Smooth muscle cell (in vitro differentiated cells): Measurements from ENCODE around the gene NBL1. TPM values are rescaled to one million over a fixed set of nuclear protein-coding genes. Genes with fewer than 3 reads are reported as not detected.

Experiments used
- DNase-seq: peaks from one replicate; lab custom pipeline; 2025; ENCODE audit not compliant: unreplicated experiment; lab: John Stamatoyannopoulos, UW
- H2AFZ ChIP-seq: fragments of 200-600 bp; sonication (generic); 2 replicates; pipeline ENCODE4 v1.6.0; 2016; ENCODE audit warnings: antibody characterized with exemption, low read depth, mild to moderate bottlenecking
- H3F3A ChIP-seq: fragments of 200-600 bp; sonication (generic); 2 replicates; pipeline ENCODE4 v1.6.0; 2017; ENCODE audit warnings: antibody characterized with exemption, low read depth
- H3K27ac ChIP-seq: fragments of 200-600 bp; sonication (generic); 2 replicates; pipeline ENCODE4 v1.5.1; 2016; ENCODE audit warnings: low read depth, mild to moderate bottlenecking
- H3K27me3 ChIP-seq: fragments of 200-600 bp; sonication (generic); 2 replicates; pipeline ENCODE4 v1.6.1; 2016; ENCODE audit warnings: low read depth, mild to moderate bottlenecking
- H3K36me3 ChIP-seq: fragments of 200-600 bp; sonication (generic); 2 replicates; pipeline ENCODE4 v1.5.1; 2016; ENCODE audit warnings: low read depth
- H3K4me1 ChIP-seq: fragments of 200-600 bp; sonication (generic); 2 replicates; pipeline ENCODE4 v1.5.1; 2016; ENCODE audit warnings: low read depth
- H3K4me2 ChIP-seq: fragments of 200-600 bp; sonication (generic); 2 replicates; pipeline ENCODE4 v1.6.0; 2016; ENCODE audit warnings: mild to moderate bottlenecking
- H3K4me3 ChIP-seq: fragments of 200-600 bp; sonication (generic); 2 replicates; pipeline ENCODE4 v1.5.1; 2016; ENCODE audit warnings: mild to moderate bottlenecking
- H3K79me2 ChIP-seq: fragments of 200-600 bp; sonication (generic); 2 replicates; pipeline ENCODE4 v1.6.0; 2016; ENCODE audit warnings: low read depth, mild to moderate bottlenecking
- H3K9ac ChIP-seq: fragments of 200-600 bp; sonication (generic); 2 replicates; pipeline ENCODE4 v1.6.0; 2016; ENCODE audit warnings: low read depth
- H3K9me3 ChIP-seq: fragments of 200-600 bp; sonication (generic); replicated peaks from 2 replicates; pipeline ENCODE4 v1.5.1; 2016; ENCODE audit warnings: low read depth
- H4K20me1 ChIP-seq: fragments of 200-600 bp; sonication (generic); 2 replicates; pipeline ENCODE4 v1.6.0; 2016; ENCODE audit warnings: low read depth
- WGBS: methylation state at CpG from one replicate; pipeline ENCODE4 v1.1.7; 2016; ENCODE audit warnings: low lambda C conversion rate; 5-methylcytosine and 5-hydroxymethylcytosine counted together
- polyA plus RNA-seq: library from polyadenylated mRNA; unstranded; fragments of >200 nt; fragmentation: Nextera tagmentation; extraction: Ambion mirVana; gene quantifications from 2 replicates; pipeline ENCODE4 v1.2.1, GENCODE V29; 2016
- total RNA-seq: library from RNA; depleted of rRNA; stranded (reverse); fragments of >200 nt; gene quantifications from 2 replicates; pipeline ENCODE4 v1.2.3, GENCODE V29; 2014
- TF ChIP-seq, protein P1 (sequence below): fragments of 200-600 bp; sonication (generic); IDR thresholded peaks from 2 replicates; pipeline ENCODE4 v1.5.1; 2017; ENCODE audit warnings: borderline replicate concordance, mild to moderate bottlenecking, antibody characterized with exemption; ENCODE audit not compliant: insufficient read depth, poor library complexity, severe bottlenecking

The NBL1 gene
- total and polyA plus RNA-seq, 2 experiments from 2014 or later, result 9.4 to 35.9 TPM

- Histone ChIP-seq H3K9ac (no peak within 1 kb of the TSS), H3K79me2 (no peaks in the 10 kb centered on the region), H2AFZ (no peak within 1 kb of the TSS), H3K27me3 (peaks cover 82% of the 10 kb centered on the region), H3K36me3 (no peaks in the 10 kb centered on the region), H3K27ac (no peak within 1 kb of the TSS), H3K4me2 (peak within 1 kb of the TSS; percentile 63), H4K20me1 (no peaks in the 10 kb centered on the region), H3F3A (no peaks in the 10 kb centered on the region), H3K9me3 (no peaks in the 10 kb centered on the region), H3K4me3 (peak within 1 kb of the TSS; percentile 24), H3K4me1 (no peaks in the 10 kb centered on the region)
- whole genome bisulfite sequencing, result 8% methylated on average over 45 of the region's 80 CpGs
- TF ChIP-seq, protein P1, sequence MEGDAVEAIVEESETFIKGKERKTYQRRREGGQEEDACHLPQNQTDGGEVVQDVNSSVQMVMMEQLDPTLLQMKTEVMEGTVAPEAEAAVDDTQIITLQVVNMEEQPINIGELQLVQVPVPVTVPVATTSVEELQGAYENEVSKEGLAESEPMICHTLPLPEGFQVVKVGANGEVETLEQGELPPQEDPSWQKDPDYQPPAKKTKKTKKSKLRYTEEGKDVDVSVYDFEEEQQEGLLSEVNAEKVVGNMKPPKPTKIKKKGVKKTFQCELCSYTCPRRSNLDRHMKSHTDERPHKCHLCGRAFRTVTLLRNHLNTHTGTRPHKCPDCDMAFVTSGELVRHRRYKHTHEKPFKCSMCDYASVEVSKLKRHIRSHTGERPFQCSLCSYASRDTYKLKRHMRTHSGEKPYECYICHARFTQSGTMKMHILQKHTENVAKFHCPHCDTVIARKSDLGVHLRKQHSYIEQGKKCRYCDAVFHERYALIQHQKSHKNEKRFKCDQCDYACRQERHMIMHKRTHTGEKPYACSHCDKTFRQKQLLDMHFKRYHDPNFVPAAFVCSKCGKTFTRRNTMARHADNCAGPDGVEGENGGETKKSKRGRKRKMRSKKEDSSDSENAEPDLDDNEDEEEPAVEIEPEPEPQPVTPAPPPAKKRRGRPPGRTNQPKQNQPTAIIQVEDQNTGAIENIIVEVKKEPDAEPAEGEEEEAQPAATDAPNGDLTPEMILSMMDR, result no peak
- DNase-seq, result no peak
Observed at GRCh38 chr1:19664453-19665185, 20.5 kb downstream of the NBL1 start, which contains the start of gene HTR6. Gene HTR6, plus strand, starts transcription at chr1:19664875. Its CDS starts 879 bp downstream, at chr1:19665754.

DNA sequence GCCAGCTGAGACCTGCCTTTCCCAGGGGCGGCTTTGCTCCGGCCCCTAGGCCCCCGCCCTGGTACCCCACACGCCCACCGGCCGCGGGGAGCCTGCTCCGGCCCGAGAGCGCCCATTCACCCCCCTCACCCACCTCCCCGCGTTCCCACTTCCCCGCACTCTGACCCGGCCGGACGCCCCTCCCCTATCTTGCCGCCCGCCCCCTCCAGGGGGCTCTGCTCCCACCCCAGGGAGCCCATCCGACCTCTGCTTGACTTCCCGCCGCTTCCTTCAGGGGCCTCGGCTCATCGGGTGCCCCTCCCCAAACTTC, 21.0 kb downstream of the NBL1 start:
- no peaks in the 10 kb centered on the region for H3K4me1 ChIP-seq
- peaks cover 84% of the 10 kb centered on the region for H3K27me3 ChIP-seq
- peak overlapping the region; percentile 24 for H3K4me3 ChIP-seq
- DNase-seq, result no peak
- H3K27ac ChIP-seq, result no peak overlapping the region
- H3K36me3 ChIP-seq, result no peaks in the 10 kb centered on the region
- H3K9me3 ChIP-seq, result no peaks in the 10 kb centered on the region
- no peaks in the 10 kb centered on the region for H3F3A ChIP-seq
- TF ChIP-seq, protein P1, result no peak
- H3K79me2 ChIP-seq, result no peaks in the 10 kb centered on the region
- peak overlapping the region; percentile 63 for H3K4me2 ChIP-seq
- WGBS, result no CpG with 5 or more reads among the region's 23 CpGs
- H3K9ac ChIP-seq, result no peak overlapping the region
- H4K20me1 ChIP-seq, result no peaks in the 10 kb centered on the region
- no peak overlapping the region for H2AFZ ChIP-seq

DNA sequence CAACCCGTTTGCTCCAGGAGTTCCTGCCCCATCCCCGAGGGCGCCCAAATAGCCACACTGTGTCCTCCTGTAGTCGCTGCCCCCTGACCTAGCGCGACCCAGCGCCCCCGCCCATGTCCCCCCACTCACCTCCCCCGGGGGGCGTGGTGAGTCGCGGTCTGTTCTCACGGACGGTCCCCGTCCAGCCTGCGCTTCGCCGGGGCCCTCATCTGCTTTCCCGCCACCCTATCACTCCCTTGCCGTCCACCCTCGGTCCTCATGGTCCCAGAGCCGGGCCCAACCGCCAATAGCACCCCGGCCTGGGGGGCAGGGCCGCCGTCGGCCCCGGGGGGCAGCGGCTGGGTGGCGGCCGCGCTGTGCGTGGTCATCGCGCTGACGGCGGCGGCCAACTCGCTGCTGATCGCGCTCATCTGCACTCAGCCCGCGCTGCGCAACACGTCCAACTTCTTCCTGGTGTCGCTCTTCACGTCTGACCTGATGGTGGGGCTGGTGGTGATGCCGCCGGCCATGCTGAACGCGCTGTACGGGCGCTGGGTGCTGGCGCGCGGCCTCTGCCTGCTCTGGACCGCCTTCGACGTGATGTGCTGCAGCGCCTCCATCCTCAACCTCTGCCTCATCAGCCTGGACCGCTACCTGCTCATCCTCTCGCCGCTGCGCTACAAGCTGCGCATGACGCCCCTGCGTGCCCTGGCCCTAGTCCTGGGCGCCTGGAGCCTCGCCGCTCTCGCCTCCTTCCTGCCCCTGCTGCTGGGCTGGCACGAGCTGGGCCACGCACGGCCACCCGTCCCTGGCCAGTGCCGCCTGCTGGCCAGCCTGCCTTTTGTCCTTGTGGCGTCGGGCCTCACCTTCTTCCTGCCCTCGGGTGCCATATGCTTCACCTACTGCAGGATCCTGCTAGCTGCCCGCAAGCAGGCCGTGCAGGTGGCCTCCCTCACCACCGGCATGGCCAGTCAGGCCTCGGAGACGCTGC, 21.7 kb downstream of the NBL1 start:
- H3K9ac ChIP-seq, result no peak overlapping the region
- DNase-seq, result no peak
- TF ChIP-seq, protein P1, result no peak
- no peak overlapping the region for H3K4me2 ChIP-seq
- no peaks in the 10 kb centered on the region for H3F3A ChIP-seq
- H3K9me3 ChIP-seq, result no peaks in the 10 kb centered on the region
- H3K36me3 ChIP-seq, result no peaks in the 10 kb centered on the region
- no peak overlapping the region for H3K4me3 ChIP-seq
- no peak overlapping the region for H2AFZ ChIP-seq
- no peaks in the 10 kb centered on the region for H3K4me1 ChIP-seq
- H3K79me2 ChIP-seq, result no peaks in the 10 kb centered on the region
- peaks cover 82% of the 10 kb centered on the region for H3K27me3 ChIP-seq
- no peak overlapping the region for H3K27ac ChIP-seq
- WGBS, result 27% methylated on average over 65 of the region's 84 CpGs
- H4K20me1 ChIP-seq, result no peaks in the 10 kb centered on the region
